HEK293 (cell line): Measurements from ENCODE around the gene UGT1A3.

Source experiments
- CTCF ChIP-seq: fragments of 450-650 bp; formaldehyde crosslinking; IDR thresholded peaks from 2 replicates; pipeline ENCODE4 v1.5.1; 2016; ENCODE audit warnings: missing biosample characterization, missing genetic modification characterization
- PRDM10 ChIP-seq: fragments of 450-650 bp; formaldehyde crosslinking; IDR thresholded peaks from 2 replicates; pipeline ENCODE4 v1.5.1; 2016; ENCODE audit warnings: missing biosample characterization, missing genetic modification characterization
- ZNF140 ChIP-seq: fragments of 450-650 bp; formaldehyde crosslinking; IDR thresholded peaks from 2 replicates; pipeline ENCODE4 v1.5.1; 2016; ENCODE audit warnings: missing biosample characterization, missing genetic modification characterization
- ZNF169 ChIP-seq: fragments of 450-650 bp; formaldehyde crosslinking; IDR thresholded peaks from 2 replicates; pipeline ENCODE4 v1.5.1; 2016; ENCODE audit warnings: missing biosample characterization, missing genetic modification characterization
- ZNF274 ChIP-seq, 2 experiments: fragments of 200-500 bp in 1 of 2; fragments of 450-650 bp in 1 of 2; sonication (Bioruptor generic) in 1 of 2; formaldehyde crosslinking in 1 of 2; IDR thresholded peaks; 2 replicates each; pipeline versions ENCODE4 v1.5.1 to v1.6.1; 2014 to 2016; ENCODE audit warnings: borderline replicate concordance in 1 of 2, inconsistent platforms in 1 of 2, low read length in 1 of 2, missing biosample characterization in 1 of 2, missing genetic modification characterization in 1 of 2
- ZNF292 ChIP-seq: fragments of 450-650 bp; formaldehyde crosslinking; IDR thresholded peaks from 2 replicates; pipeline ENCODE4 v1.5.1; 2016; ENCODE audit warnings: low read depth, missing biosample characterization, missing genetic modification characterization, borderline replicate concordance
- ZNF335 ChIP-seq: fragments of 450-650 bp; formaldehyde crosslinking; conservative IDR thresholded peaks from 2 replicates; pipeline ENCODE4 v1.5.1; 2016; ENCODE audit warnings: missing biosample characterization, missing genetic modification characterization
- ZNF514 ChIP-seq: fragments of 450-650 bp; formaldehyde crosslinking; IDR thresholded peaks from 2 replicates; pipeline ENCODE4 v1.5.1; 2016; ENCODE audit warnings: missing biosample characterization, missing genetic modification characterization
- ZNF549 ChIP-seq: fragments of 450-650 bp; IDR thresholded peaks from 2 replicates; pipeline ENCODE4 v1.5.1; 2018; ENCODE audit warnings: missing biosample characterization, missing genetic modification characterization, mild to moderate bottlenecking, inconsistent platforms, moderate library complexity
- ZNF555 ChIP-seq: fragments of 450-650 bp; formaldehyde crosslinking; conservative IDR thresholded peaks from 2 replicates; pipeline ENCODE4 v1.5.1; 2017; ENCODE audit warnings: missing biosample characterization, mild to moderate bottlenecking, missing genetic modification characterization, inconsistent platforms
- ZNF747 ChIP-seq: fragments of 450-650 bp; formaldehyde crosslinking; IDR thresholded peaks from 2 replicates; pipeline ENCODE4 v1.5.1; 2016; ENCODE audit warnings: missing biosample characterization, missing genetic modification characterization

- TF ChIP-seq ZNF549 (no peak), CTCF (tag by site-specific recombination) (no peak), ZNF274 (IDR thresholded peaks at IDR 0.05; ENCODE audit: low read length) (no peak), ZNF274 (tag by site-specific recombination; IDR thresholded peaks at IDR 0.05; ENCODE audit: borderline replicate concordance) (no peak), ZNF555 (tag by site-specific recombination) (no peak), ZNF747 (tag by site-specific recombination) (no peak), ZNF292 (no peak), ZNF335 (no peak), PRDM10 (no peak), ZNF140 (no peak), ZNF169 (tag by site-specific recombination) (no peak), ZNF514 (tag by site-specific recombination) (no peak)
Observed at GRCh38 chr2:233699424-233700027, 29.3 kb upstream of the UGT1A3 start.
